Neural progenitor cell (in vitro differentiated cells): Measurements from ENCODE around the gene PEX10.

Source experiments
- EZH2 ChIP-seq: fragments of 200-600 bp; sonication (generic); IDR thresholded peaks from 2 replicates; pipeline ENCODE4 v1.6.1; 2017; ENCODE audit warnings: antibody characterized with exemption, mild to moderate bottlenecking, moderate library complexity
- EZH2phosphoT487 ChIP-seq: fragments of 200-600 bp; sonication (generic); IDR thresholded peaks from 2 replicates; pipeline ENCODE4 v1.6.1; 2017; ENCODE audit warnings: antibody characterized with exemption
- TF ChIP-seq, protein P1 (sequence below): fragments of 200-600 bp; sonication (generic); IDR thresholded peaks from 2 replicates; pipeline ENCODE4 v1.5.1; 2017; ENCODE audit warnings: antibody characterized with exemption, mild to moderate bottlenecking

DNA sequence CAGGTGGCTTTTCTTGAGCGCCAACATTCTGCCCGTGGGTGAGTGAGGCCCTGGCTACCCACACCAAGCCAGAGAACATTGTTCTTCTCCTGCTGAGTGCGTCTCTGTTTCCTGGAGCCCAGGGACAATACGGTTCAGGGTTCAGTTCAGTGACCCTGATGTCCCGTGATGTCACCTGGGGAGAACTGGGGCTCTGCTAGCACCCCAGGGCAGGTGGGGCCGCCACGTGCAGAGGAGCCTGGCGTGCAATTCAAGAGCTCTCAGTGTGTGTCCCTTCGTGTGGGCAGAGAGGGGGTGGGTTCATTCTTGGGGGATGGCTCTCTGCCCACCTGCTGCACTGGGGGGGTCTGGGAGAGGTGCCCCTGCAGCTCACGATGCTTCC lies 18.2 kb upstream of the PEX10 start:
- TF ChIP-seq, protein P1, sequence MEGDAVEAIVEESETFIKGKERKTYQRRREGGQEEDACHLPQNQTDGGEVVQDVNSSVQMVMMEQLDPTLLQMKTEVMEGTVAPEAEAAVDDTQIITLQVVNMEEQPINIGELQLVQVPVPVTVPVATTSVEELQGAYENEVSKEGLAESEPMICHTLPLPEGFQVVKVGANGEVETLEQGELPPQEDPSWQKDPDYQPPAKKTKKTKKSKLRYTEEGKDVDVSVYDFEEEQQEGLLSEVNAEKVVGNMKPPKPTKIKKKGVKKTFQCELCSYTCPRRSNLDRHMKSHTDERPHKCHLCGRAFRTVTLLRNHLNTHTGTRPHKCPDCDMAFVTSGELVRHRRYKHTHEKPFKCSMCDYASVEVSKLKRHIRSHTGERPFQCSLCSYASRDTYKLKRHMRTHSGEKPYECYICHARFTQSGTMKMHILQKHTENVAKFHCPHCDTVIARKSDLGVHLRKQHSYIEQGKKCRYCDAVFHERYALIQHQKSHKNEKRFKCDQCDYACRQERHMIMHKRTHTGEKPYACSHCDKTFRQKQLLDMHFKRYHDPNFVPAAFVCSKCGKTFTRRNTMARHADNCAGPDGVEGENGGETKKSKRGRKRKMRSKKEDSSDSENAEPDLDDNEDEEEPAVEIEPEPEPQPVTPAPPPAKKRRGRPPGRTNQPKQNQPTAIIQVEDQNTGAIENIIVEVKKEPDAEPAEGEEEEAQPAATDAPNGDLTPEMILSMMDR, result no peak
- no peak for TF ChIP-seq EZH2
- no peak for TF ChIP-seq EZH2phosphoT487
